Lower lobe of right lung (tissue), 2 donors: ENCODE measurements around the gene DCC. TPM values are rescaled to one million over a fixed set of nuclear protein-coding genes. Genes with fewer than 3 reads are reported as not detected.

Experiments used
- ATAC-seq, 2 donors: fragments of 200-7000 bp; cut with Tn5 transposase; one replicate each; pipeline ENCODE4 v1.9.1; 2020 to 2022; ENCODE audit warnings: mild to moderate bottlenecking in 2 of 2, moderate library complexity in 2 of 2
- DNase-seq: peaks from one replicate; pipeline ENCODE4 v3.0.0-alpha.2; 2020
- H3K27ac ChIP-seq: fragments of 200-600 bp; one replicate; pipeline ENCODE4 v1.8.0; 2022
- H3K27me3 ChIP-seq: fragments of 200-600 bp; one replicate; pipeline ENCODE4 v1.8.0; 2022; ENCODE audit warnings: low read depth
- H3K36me3 ChIP-seq: fragments of 200-600 bp; one replicate; pipeline ENCODE4 v1.8.0; 2022; ENCODE audit warnings: mild to moderate bottlenecking
- H3K4me1 ChIP-seq: fragments of 200-600 bp; one replicate; pipeline ENCODE4 v1.8.0; 2022
- H3K4me3 ChIP-seq: fragments of 200-600 bp; one replicate; pipeline ENCODE4 v1.8.0; 2022; ENCODE audit warnings: mild to moderate bottlenecking
- H3K9me3 ChIP-seq: fragments of 200-600 bp; one replicate; pipeline ENCODE4 v1.8.0; 2022
- intact Hi-C: fragments of 100-400 bp; cut with DNase I; formaldehyde crosslinking; loops from one replicate; pipeline ENCODE4 v1.11.0; 2022
- total RNA-seq: library from RNA; stranded (reverse); fragmentation: NEBNext Ultra II Directional; extraction: Animal tissue kit (Norgen Biotek cat#: 25700); gene quantifications from one replicate; pipeline ENCODE4 v1.2.1, GENCODE V29; 2021
- TF ChIP-seq, protein P1 (sequence below): fragments of 200-600 bp; IDR thresholded peaks from one replicate; pipeline ENCODE4 v1.8.0; 2022; ENCODE audit warnings: antibody characterized with exemption, mild to moderate bottlenecking
- donor health status: DM: no; HTN: yes; CAD: no; lungs with severe emphysema.

DCC gene
- total RNA-seq, 1 donor from 2014 or later: 4.5 TPM

DNA sequence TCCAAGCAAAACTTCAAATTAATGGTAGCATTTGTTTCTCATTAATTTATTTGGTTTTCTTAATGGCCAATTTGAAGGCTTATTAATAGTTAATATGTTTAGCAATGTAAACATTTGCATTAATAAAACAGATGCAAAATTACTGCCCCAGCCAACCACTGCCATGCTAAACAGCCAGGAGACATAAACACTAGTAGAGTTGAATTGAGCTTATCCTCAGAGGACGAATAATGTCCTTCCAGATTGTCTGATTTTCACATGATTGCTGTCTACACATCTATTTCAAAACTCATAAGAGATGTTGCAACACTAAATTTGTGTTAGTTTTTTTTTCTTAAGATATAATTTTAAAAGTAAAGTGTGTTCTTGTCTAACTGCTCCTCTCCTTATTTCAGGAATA is 128.5 kb downstream of the DCC start:
- intact Hi-C loops: no loop called here
- no peaks in the 10 kb centered on the region for H3K9me3 ChIP-seq
- H3K36me3 ChIP-seq: no peaks in the 10 kb centered on the region
- no peak for ATAC-seq
- no peaks in the 10 kb centered on the region for H3K27me3 ChIP-seq
- no peaks in the 10 kb centered on the region for H3K4me1 ChIP-seq
- TF ChIP-seq, protein P1, sequence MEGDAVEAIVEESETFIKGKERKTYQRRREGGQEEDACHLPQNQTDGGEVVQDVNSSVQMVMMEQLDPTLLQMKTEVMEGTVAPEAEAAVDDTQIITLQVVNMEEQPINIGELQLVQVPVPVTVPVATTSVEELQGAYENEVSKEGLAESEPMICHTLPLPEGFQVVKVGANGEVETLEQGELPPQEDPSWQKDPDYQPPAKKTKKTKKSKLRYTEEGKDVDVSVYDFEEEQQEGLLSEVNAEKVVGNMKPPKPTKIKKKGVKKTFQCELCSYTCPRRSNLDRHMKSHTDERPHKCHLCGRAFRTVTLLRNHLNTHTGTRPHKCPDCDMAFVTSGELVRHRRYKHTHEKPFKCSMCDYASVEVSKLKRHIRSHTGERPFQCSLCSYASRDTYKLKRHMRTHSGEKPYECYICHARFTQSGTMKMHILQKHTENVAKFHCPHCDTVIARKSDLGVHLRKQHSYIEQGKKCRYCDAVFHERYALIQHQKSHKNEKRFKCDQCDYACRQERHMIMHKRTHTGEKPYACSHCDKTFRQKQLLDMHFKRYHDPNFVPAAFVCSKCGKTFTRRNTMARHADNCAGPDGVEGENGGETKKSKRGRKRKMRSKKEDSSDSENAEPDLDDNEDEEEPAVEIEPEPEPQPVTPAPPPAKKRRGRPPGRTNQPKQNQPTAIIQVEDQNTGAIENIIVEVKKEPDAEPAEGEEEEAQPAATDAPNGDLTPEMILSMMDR: no peak
- H3K27ac ChIP-seq: no peak overlapping the region
- DNase-seq: no peak
- H3K4me3 ChIP-seq: no peak overlapping the region

DNA sequence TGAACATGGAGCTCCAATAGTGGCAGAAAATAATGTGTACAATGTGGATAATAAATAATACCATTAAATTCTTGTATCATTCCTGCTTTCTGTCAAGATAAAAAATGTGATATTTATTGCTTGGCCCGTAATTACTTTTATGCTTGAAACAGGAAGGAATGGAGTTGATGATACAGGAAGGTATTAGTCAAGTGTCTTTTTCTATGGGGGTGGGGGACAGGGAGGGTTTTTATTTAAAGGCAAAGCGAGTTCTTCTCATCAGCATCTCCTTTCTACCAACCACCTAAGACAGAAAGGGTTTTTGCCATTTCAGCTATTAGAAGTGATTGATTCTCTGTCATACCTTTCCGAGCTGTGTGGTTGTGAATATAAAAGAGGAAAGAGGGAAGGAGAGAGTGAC is 135.3 kb downstream of the DCC start:
- ATAC-seq: no peak
- Histone ChIP-seq H3K27me3 (no peaks in the 10 kb centered on the region), H3K27ac (no peak overlapping the region), H3K4me1 (no peaks in the 10 kb centered on the region), H3K36me3 (no peaks in the 10 kb centered on the region), H3K9me3 (no peaks in the 10 kb centered on the region), H3K4me3 (no peak overlapping the region)
- no peak for DNase-seq
- TF ChIP-seq, protein P1: no peak
- intact Hi-C loops: no loop called here

DNA sequence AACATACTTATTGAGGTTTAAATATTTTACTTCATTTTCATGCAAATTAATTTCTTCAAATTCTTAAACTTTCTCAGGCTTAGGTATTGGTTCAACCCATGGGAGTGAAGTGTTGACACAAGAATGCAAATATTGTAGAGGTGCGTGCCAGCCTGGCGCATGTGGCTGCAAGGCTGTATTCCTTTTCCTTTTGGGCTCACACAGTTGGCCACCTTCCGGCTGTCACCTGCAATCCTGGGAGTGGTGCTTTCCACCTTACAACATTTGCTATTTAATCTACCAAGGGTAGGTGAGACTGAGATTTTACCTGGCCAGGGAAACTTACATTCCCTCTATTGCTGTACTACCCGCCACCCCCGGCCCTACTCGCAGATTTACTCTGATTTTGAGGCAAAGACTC is 141.1 kb downstream of the DCC start:
- Histone ChIP-seq H3K9me3 (no peaks in the 10 kb centered on the region), H3K27me3 (no peaks in the 10 kb centered on the region), H3K36me3 (no peaks in the 10 kb centered on the region), H3K27ac (no peak overlapping the region), H3K4me3 (no peak overlapping the region), H3K4me1 (no peaks in the 10 kb centered on the region)
- ATAC-seq (peak; percentile 59 to 75), DNase-seq (peak; percentile 58)
- intact Hi-C loops: no loop called here
- TF ChIP-seq, protein P1: no peak

DNA sequence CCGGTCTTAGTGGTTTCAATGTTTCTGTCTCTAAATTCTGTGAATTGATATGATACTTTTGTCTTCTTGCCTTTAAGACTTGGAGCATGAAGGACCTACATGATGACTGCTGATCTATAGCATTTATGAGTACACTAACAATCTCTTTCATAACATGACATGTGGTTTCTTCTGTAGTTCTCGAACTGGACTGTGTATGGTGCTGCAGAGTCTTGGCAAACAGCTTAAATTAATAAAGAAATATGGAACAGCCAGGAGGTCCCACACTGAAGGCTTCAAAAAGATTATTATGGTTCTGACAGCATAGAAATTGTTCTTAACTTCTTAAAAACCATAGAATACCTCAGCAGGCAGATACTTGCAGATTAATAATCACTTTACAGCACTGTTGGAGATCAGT is 145.0 kb downstream of the DCC start:
- ATAC-seq (no peak), DNase-seq (no peak)
- intact Hi-C loops: no loop called here
- Histone ChIP-seq H3K27me3 (no peaks in the 10 kb centered on the region), H3K4me1 (no peaks in the 10 kb centered on the region), H3K4me3 (no peak overlapping the region), H3K36me3 (no peaks in the 10 kb centered on the region), H3K9me3 (no peaks in the 10 kb centered on the region), H3K27ac (no peak overlapping the region)
- TF ChIP-seq, protein P1: no peak

DNA sequence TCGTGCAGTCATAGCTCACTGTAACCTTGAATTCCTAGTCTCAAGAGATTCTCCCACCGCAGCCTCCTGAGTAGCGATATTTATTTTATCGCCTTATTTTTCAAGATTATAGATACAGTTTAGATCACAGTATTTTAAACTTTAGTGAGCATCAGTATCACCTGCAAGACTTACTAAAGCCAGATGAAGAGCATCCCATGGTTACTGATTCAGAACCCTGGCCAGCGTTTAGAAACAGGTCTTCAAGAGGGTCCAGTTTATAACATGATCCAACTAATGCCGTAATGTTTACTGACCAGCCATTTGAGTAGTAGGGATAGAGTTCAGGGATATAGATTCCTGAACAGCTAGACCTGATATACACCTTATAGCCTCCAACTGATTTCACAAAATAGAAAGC is 146.1 kb downstream of the DCC start:
- Histone ChIP-seq H3K27ac (no peak overlapping the region), H3K36me3 (no peaks in the 10 kb centered on the region), H3K4me1 (no peaks in the 10 kb centered on the region), H3K9me3 (no peaks in the 10 kb centered on the region), H3K4me3 (no peak overlapping the region), H3K27me3 (no peaks in the 10 kb centered on the region)
- intact Hi-C loops: no loop called here
- DNase-seq (no peak), ATAC-seq (no peak)
- TF ChIP-seq, protein P1: no peak
